D721Med (cell line): ENCODE measurements around the gene TTC32.

ENCODE experiments used
- DNase-seq: peaks from one replicate; pipeline ENCODE4 v3.0.0; 2011; ENCODE audit warnings: low spot score; ENCODE audit not compliant: insufficient read length
- FAIRE-seq: peaks from 2 replicates; lab custom pipeline; 2011; peaks lifted over from hg19 to GRCh38; lab: Jason Lieb, UNC
- CTCF ChIP-seq: IDR thresholded peaks from 2 replicates; pipeline ENCODE4 v1.5.1; 2012; ENCODE audit warnings: mild to moderate bottlenecking, control low read depth; ENCODE audit not compliant: insufficient read depth; ENCODE audit errors: missing control alignments

Gene TTC32

GRCh38 chr2:19887510-19887909, 14.3 kb downstream of the TTC32 start:
- DNase-seq (no peak), FAIRE-seq (no peak)
- TF ChIP-seq CTCF, result no peak

GRCh38 chr2:19886261-19886660, 15.5 kb downstream of the TTC32 start:
- DNase-seq (no peak), FAIRE-seq (no peak)
- TF ChIP-seq CTCF, result no peak

DNA sequence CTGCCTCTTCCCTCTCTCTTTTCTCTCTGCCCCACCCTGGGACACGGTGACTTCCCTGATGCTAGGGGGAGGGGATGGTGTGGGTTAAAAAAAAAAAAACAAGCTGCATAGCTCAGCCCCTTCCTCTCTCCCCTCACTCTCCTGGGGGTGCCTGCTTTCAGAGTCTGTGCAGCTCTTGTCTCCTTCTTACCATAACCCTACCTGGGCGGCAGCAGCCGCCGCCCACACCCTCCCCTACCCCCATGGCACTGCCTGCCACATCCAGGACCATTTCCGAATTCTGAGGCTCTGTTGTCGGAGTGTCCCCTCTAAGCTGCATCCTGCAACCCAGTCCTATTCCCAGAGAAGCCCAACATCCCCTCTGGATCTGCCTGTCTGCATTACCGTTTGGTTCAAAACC, 16.0 kb downstream of the TTC32 start:
- DNase-seq (no peak), FAIRE-seq (no peak)
- TF ChIP-seq CTCF, result no peak

- no peak for TF ChIP-seq CTCF
- DNase-seq (no peak), FAIRE-seq (no peak)
Measured at GRCh38 chr2:19883971-19884720, 17.6 kb downstream of the TTC32 start.

DNA sequence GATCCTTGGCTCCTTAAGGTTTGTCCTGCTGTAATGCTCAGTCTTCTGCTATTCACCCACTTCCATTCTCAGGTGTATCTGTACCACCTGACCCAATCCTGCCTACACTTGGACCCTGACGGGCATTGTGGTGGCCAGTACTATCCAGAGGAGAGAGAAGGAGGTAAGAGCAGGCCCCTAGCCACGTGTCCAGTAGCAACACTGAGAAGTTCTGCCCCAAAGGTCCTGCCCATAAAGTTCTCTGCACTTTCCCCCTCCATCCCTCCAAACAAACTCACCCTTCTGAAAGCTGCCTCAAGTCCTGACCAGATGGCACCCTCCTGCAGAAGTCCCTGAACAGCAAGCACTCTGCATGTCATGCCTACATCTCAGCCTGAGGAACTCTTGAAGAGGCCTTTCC, 18.3 kb downstream of the TTC32 start:
- DNase-seq (no peak), FAIRE-seq (no peak)
- no peak for TF ChIP-seq CTCF

GRCh38 chr2:19882286-19882685, 19.5 kb downstream of the TTC32 start:
- no peak for TF ChIP-seq CTCF
- no peak for DNase-seq
- no peak for FAIRE-seq

DNA sequence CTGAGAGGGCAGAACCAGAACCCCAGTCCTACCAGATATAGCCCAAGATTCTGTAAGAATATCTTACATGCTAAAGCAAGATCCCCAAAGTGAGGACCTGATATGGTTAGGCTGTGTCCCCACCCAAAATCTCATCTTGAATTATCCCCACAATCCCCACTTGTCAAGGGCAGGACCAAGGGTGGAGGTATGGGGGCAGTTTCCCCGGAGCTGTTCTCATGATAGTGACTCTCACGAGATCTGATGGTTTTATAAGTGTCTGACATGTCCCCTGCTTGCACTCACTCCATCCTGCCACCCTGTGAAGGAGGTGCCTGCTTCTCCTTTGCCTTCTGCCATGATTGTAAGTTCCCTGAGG, 19.9 kb downstream of the TTC32 start:
- TF ChIP-seq CTCF, result no peak
- DNase-seq, result no peak
- no peak for FAIRE-seq
